ENCODE data around the gene GABBR2.
"Not testable (repeated sequence)": the region's sequence is repeated elsewhere in the genome, so short reads cannot be mapped to it uniquely, and the experiment has no call there.

GABBR2 gene

DNA sequence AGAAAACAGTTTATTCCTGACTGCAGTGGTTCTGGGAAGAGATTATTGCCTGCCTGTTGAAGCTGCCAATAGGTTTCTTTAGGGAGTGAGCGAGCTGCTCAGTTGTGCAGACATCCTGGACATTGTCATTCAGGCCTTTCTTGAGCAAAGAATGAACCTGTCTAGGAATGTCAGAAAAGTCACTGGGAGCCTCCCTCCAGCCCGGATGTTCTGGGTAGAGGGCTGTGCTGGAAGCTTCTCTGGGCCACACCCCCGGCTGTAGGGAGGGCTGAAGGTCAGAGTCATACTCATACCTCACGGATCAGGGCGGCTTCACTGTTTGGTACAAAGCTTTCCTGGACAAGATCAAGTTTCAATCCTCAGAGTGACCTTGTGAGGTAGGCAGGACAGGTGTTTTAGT is 419.9 kb downstream of the GABBR2 start:
- DNase-seq (ENCODE audit: low read depth), result no peak

DNA sequence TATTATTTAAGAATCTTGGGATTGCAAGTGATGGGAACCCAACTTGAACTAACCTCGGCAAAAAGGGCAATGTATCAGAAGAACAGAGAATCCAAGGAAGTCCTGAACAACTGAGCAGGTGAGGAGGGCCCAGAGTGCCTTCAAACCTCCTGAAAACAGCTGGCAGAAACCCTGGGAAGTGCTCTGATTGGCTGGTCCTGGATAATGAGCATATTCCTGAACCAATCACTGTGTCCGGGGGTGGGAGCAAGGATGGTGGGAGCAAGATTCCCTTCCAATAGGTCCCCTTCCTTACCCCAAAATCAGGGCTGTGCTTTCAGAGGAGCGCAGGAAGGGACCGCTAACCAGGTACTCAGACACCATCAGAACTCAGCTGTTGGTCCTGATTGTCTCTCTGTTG is 421.4 kb downstream of the GABBR2 start:
- no peak for DNase-seq (ENCODE audit: low read depth)

DNA sequence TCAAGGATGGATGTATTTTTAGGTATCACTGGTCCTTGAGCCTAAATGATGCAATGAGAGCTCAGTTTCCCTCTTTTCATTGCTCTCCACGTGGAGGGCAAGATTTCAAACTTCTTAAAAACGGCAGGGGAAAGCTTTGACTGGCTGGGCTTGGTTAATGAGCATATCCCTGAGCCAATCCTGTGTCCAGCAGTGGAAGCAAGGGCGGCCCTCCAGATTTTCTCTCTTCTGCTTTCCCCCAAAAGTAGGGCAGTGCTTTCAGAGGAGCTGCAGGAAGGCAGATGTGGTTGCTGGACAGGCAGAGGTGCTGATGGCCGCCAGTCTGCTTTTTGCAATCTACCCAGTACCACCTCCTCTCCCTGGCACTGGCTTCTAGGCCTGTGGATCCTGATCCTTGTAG is 423.3 kb downstream of the GABBR2 start:
- DNase-seq (ENCODE audit: low read depth), result no peak

DNA sequence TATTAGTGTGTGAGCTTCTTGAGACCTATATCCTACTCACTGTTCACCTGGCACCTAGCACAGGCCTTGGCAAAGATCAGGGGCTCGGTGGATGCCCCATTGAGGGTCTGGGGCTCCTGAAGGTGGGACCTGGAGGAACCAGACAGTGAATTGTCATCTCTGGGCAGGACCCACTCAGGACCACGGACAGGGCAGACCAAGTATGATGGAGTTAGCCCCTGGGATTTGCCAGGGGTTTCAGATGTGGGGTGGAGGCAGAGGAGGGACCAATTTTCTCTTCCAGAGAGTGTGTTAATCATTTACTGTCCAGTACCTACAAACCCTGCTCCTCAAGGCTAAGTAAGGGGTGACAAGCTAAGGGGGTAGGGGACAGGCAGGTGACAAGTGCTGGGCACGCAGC is 424.0 kb downstream of the GABBR2 start:
- no peak for DNase-seq (ENCODE audit: low read depth)

DNA sequence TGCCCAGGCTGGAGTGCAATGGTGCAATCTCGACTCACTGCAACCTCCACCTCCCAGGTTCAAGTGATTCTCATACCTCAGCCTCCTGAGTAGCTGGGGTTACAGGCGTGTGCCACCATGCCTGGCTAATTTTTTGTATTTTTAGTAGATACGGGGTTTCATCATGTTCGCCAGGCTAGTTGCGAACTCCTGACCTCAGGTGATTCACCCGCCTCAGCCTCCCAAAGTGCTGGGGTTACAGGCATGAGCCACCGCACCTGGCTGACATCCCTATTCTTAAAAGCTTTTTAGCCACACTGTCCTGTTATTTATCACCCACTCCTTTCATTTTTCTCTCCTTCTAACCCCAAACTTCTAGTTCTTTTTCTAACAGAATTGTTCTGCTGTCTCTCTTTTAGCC is 425.6 kb downstream of the GABBR2 start:
- DNase-seq (ENCODE audit: low read depth), result not testable (repeated sequence)

DNA sequence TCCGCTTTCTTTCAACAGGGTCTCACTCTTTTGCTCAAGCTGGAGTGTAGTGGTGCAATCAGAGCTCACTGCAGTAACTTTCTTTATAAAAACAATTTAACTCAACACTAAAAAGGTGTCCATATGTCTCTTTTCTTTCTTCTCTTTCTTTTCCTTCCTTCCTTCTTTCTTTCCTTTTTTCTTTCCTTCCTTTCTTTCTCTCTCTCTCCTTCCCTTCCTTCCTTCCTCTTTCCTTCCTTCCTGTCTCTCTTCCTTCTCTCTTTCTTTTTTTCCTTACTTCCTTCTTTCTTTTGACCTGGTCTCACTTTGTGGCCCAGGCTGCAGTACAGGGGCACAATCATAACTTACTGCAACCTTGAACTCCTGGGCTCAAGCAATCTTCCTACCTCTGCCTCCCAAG is 427.5 kb downstream of the GABBR2 start:
- DNase-seq (ENCODE audit: low read depth), result no peak

DNA sequence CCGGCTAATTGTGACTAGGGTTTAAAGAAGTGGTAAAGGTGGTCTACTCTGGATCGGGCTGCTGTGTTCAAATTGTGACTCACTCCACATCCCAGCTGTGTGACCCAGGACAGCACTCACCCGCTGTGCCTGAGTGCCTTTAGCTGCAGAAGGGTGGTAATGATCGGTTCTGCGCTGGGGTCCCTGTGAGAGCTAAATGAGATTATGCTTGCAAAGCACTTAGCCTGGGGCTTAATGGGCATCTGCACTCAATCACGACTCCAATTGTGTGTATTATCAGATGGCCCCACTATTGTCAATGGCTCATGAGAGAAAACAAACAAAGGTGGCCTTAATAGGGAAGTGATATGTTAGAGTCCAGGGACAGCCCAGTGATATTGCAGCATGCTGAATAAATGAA is 428.2 kb downstream of the GABBR2 start:
- no peak for DNase-seq (ENCODE audit: low read depth)

DNA sequence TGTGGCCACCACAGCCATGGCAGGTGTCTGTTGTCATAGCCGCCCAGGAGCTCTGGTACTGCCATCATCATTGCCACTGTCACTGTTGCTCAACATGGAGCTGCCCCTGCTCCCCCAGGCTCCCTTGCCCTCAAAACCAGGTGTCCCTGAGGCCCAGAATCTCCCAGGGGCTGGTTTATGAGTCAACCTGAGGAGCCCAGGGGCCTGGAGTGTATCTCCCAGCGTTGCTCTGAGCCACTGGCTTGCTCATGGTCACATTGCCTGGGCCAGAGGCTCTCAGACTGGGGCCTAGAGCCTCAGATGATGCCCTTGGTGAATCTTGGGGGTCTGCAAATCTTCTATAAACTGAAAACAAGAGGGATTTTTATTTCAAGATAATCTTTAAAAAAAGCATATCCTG is 428.6 kb downstream of the GABBR2 start:
- DNase-seq (ENCODE audit: low read depth), result no peak

DNA sequence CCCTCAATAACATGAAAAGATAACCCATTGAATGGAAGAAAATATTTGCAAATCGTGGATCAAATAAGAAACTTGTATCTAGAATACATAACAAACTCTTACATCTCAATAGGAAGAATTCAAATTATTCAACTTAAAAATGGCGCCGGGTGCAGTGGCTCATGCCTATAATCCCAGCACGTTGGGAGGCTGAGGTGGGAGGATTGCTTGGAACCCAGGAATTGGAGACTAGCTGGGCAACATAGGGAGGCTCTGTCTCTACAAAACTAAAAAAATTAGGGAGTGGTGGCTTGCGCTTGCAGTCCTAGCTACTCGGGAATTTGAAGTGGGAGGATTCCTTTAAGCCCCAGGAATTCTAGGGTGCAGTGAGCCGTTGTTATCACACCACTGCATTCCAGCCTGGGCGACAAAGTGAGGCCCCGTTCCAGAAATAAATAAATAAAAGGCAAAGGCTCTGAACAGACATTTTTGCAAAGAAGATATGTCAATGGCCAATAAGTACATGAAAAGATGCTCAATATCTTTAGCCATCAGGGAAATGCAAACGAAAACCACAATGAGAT is 431.7 kb downstream of the GABBR2 start:
- no peak for DNase-seq (ENCODE audit: low read depth)

DNA sequence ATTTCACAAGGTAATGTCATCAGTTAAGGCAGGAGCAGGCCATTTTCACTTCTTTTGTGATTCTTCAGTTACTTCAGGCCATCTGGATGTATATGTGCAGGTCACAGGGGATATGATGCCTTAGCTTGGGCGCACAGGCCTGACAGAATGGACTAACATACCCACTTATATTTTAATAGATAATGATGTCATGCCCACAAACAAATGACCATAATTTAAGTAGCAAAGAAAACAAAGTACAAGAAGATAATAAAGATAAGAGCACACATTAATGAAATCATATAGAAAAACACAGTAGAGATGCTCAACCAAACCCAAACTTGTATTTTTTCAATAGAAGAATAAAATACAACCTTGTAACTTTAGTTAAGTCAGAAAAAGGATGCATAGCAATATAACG is 433.6 kb downstream of the GABBR2 start:
- no peak for DNase-seq (ENCODE audit: low read depth)

DNA sequence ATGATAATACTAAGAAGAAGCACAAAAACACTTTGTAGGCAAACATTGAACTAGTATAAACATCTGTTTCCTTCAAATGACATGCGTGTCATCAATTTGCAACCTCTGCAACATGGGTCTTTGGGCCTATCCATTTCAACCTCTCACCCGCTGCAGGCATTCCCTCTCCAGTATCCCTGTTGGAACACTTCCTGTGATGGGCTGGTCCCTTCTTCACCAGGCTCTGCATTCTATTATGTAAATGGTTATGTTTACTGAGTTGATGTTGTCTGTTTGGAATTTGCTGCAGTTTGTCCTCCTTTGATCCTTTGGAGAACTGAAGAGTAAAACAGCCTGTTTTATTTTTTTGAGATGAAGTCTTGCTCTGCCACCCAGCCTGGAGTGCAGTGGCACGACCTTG is 436.7 kb downstream of the GABBR2 start:
- DNase-seq (ENCODE audit: low read depth), result no peak

DNA sequence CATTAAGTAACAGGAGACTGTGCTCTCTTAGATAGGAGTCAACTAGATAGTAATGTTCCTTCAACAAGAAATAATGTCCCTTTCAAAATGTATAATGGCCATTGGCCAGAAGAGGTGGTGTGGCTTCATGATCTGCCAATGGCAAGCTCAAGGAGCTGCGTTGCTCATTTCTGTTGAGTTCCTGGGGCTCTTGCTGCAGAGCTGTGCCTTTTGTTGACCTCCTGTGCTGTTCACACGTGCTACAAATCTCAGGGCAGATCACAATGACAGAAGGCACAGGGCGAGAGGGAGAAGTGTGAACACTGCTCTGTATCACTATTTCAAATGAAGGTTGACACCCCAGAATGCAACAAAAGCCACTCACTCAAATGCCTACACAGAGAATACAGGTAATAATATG is 437.3 kb downstream of the GABBR2 start:
- DNase-seq (ENCODE audit: low read depth), result no peak

DNA sequence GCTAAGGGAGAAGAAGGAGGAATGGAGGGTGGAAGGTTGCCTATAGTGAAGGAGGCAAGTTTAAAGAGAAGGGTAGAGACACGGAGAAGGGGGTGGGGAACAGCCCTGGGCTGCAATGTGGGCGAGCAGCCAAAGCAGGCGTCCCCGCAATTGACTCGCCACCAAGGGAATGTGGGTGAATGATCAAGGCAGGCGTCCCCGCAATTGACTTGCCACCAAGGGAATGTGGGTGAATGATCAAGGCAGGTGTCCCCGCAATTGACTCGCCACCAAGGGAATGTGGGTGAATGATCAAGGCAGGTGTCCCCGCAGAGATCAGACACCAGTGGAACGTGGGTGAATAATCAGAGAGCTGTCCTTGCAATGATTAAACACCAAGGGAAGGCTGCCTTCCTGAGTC is 438.5 kb downstream of the GABBR2 start:
- not testable (repeated sequence) for DNase-seq (ENCODE audit: low read depth)

DNA sequence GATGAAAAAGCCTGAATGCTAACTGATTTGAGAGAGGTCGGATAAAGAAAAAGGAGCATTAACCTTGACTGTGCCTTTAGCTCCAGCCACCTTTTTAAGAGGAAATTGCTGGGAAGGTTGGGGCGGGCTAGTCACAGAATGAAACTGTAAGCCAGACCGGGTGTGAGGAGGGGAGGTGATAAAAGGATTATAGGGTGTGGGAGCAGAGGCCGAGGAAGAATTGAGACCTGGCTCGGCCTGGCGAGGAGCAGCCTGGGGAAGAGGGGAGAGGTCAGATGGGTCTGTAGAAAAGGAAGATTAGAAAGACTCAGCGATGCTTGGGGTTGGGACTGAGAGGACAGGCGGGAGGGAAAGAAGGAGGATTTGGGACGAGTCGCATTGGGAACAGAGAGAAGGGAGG is 439.1 kb downstream of the GABBR2 start:
- not testable (repeated sequence) for DNase-seq (ENCODE audit: low read depth)

DNA sequence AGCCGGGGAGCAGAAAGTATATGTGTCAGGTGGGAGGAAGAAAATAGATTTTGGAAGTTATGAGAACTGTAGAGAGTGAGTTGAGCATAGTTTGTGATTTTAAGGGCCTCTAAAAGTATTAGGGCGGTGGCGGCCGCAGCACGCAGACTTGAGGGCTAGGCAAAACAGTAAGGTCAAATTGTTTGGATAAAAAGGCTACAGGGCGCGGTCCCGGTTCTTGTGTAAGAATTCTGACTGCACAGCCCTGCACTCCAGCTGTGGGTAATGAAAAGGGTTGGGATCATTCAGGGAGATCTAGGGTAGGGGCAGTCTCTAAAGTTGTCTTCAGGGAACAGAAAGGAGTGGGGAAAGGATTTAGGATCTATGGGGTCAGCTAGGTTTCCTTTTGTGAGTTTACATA is 441.2 kb downstream of the GABBR2 start:
- not testable (repeated sequence) for DNase-seq (ENCODE audit: low read depth)

DNA sequence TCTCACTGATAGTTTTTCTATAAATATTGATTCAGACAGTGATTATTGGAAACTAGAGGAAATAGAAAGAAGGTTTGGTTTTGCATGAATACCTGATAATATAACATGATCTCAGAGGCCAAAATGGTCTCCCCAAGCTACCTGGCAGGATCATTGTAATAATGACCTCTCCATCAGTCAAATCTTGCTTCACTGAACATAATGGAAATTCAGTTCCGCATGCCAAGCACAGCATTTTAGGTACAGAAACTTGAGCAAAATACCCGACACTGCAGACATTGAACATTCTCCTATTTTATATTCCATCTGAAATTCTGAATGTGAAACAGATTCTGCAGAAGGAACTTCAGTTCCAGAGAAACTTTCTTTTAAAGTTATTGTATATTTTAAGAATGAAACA is 444.2 kb downstream of the GABBR2 start:
- no peak for DNase-seq (ENCODE audit: low read depth)

DNA sequence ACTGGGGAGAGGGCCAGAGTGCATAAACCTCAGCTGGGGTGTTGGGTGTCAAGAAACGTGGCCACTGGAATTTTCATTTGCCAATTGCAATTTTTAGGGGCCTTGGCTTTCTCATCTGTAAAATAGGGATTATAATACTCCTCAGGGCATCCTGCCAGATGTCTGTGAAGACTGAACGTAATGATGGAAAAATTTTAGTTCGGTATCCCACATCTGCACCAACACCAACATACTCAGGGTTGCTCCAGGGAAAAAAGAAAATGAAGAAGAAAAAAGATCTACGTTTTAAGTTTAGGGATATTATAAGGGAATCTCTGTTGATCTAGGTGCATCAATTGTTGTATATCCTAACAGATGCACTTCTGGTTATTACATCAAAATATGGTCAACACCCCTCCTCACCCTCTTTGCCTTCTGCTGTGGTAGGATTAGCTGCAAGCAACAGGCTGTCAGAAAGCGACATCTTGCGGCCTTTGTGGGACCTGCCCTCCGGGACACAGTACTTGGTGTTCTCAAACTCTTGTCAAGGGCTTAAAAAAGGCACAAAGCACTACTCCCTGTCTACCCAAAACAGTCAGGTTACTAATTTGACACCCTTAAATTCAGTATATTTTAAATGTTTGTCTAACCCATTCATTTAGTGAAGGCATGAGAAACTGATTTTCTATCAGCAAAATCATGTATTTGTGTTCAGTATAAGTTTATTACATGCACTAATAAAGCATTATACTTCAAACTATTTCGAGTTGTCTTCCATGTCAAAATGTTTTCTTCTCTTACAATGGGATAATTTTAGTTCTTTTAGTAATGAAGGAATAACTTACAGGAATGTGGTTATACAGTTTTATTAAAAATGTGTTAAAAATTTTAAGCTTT is 445.0 kb downstream of the GABBR2 start:
- DNase-seq (ENCODE audit: low read depth), result peak; percentile 59

DNA sequence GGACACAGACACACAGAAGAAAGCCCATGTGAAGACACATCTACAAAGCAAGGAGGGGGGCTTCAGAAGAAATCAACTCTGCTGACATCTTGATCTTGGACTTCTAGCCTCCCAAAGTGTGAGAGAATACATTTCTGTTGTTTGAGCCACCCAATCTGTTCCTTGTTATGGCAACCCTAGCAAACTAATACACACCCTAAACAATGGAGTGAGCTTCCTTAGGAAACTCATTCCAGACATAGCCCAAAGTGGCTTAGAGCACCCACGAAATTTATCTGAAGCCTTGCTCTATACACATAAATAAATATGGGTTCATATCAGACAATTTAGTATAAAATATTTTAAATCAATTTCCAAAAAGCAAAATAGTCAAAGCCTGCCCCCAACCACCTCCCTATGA is 445.7 kb downstream of the GABBR2 start:
- DNase-seq (ENCODE audit: low read depth), result no peak

DNA sequence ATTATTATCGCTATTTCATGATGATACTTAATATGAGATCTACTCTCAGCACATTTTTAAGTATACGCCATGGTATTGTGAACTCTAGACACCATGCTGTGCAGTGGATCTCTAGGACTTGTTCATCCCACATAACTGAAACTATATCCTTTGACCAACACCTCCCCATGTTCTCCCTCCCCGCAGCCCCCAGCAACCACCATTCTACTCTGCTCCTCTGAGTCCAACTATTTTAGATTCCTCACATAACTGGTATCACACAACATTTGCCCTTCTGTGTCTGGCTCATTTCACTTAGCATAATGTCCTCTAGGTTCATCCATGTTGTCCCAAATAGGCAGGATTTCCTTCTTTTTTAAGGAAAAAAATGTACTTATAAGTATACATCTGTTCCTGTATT is 446.7 kb downstream of the GABBR2 start:
- no peak for DNase-seq (ENCODE audit: low read depth)

DNA sequence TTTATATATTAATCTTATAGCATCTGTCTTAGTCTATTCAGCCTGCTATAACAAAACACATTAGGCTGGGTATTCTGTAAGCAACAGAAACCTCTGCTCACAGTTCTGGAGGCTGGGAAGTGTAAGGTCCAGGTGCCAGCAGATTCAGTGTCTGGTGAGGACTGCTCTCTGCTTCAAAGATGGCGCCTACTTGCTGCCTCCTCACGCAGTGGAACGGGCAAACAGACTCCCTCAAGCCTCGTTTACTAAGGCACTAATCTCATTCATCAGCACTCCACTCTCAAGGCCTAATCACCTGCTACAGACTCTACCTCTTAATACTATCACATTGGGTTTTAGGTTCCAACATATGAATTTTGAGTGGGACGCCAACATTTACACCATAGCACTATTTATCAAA is 448.1 kb downstream of the GABBR2 start:
- no peak for DNase-seq (ENCODE audit: low read depth)

DNA sequence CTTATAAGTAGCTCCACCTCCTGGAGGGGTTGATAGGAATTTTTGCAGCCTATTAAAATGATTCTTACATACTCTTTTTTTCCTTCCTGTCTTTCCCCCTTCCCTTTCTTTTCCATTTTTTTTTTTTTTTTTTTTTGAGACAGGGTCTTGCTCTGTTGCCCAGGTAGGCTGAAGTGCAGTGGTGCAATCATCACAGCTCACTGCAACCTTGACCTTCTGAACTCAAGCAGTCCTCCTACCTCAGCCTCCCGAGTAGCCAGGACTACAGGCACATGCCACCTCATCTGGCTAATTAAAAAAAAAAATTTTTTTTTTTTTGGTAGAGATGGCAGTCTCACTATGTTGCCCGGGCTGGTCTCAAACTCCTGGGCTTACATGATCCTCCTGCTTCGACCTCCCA is 448.9 kb downstream of the GABBR2 start:
- DNase-seq (ENCODE audit: low read depth), result no peak

DNA sequence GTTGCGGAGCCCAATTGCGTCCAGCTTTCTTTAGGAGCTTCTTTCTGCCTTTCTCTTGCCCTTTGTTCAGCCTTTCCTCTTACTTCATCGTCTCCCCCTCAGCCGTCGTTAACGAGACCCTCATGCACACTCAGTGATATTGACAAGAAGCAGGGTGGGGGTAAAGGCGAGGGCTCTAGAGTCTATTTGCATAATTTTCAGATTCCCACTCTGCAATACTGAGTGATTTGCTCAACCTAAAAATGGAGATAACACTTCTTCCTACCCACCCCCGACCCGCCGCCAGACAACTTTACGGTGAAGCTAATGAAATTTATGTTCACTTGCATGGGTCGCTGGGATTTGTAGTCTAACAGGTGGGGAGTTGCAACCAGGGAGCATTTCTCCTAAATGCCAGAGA is 452.0 kb downstream of the GABBR2 start:
- DNase-seq (ENCODE audit: low read depth), result no peak

DNA sequence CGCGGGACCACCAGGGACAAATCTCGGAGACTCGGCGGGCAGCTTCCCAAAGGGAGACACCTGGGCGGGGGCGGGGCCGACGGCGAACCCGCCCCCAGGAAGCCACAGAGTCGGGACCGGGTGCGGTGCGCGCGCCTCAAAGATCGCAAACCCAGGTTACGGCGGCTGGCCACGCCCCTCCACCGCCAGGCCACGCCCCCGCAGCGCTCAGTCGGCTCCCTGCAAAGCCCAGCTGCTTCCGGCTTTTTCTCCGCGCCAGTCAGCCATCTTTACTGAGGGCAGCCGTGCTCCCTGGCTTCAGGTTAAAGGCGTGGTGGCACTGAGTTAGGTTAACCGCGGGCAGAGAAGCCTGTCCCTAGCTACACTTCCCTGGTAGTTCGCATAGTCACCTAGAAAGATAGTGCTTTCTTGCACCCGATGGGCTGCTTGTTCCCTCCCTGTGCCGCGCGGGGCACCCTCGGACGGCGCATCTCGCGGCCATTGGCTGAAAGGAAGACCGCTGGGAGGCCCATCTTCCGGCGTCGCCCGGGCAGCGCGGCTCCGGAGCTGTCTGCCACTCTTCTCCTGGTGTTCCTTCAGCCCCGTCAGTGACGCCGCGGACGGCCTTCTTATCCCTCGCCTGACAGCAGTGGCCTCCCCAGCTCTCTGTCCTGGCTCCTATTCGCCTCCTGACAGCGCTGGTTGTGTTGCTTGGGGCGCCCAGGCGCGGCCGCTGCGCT is 453.0 kb downstream of the GABBR2 start, which contains the start of gene TBC1D2:
Gene TBC1D2 (minus strand): TSS at position 72 of the 719 bp plus-strand sequence. CDS start 108 bp downstream, outside the sequence.
- peak; percentile 56 for DNase-seq (ENCODE audit: low read depth)
